Upper lobe of right lung (tissue), 1 donor: ENCODE results near the gene ALDH5A1. TPM values are rescaled to one million over a fixed set of nuclear protein-coding genes. Genes with fewer than 3 reads are reported as not detected.

ENCODE experiments used
- ATAC-seq: fragments of 200-7000 bp; cut with Tn5 transposase; one replicate; pipeline ENCODE4 v1.9.1; 2020; ENCODE audit warnings: mild to moderate bottlenecking, moderate library complexity
- DNase-seq: peaks from one replicate; pipeline ENCODE4 v3.0.0-alpha.2; 2020
- H3K27ac ChIP-seq: fragments of 200-600 bp; one replicate; pipeline ENCODE4 v1.8.0; 2022
- H3K27me3 ChIP-seq: fragments of 200-600 bp; one replicate; pipeline ENCODE4 v1.8.0; 2022; ENCODE audit warnings: mild to moderate bottlenecking
- H3K36me3 ChIP-seq: fragments of 200-600 bp; one replicate; pipeline ENCODE4 v1.8.0; 2022
- H3K4me1 ChIP-seq: fragments of 200-600 bp; one replicate; pipeline ENCODE4 v1.8.0; 2022
- H3K4me3 ChIP-seq: fragments of 200-600 bp; one replicate; pipeline ENCODE4 v1.8.0; 2022; ENCODE audit warnings: mild to moderate bottlenecking
- H3K9me3 ChIP-seq: fragments of 200-600 bp; one replicate; pipeline ENCODE4 v1.8.0; 2022
- intact Hi-C: fragments of 100-400 bp; cut with DNase I; formaldehyde crosslinking; loops from one replicate; pipeline ENCODE4 v1.11.0; 2022
- total RNA-seq: library from RNA; stranded (reverse); fragmentation: NEBNext Ultra II Directional; extraction: Animal tissue kit (Norgen Biotek cat#: 25700); gene quantifications from one replicate; pipeline ENCODE4 v1.2.1, GENCODE V29; 2021
- TF ChIP-seq, protein P1 (sequence below): fragments of 200-600 bp; IDR thresholded peaks from one replicate; pipeline ENCODE4 v1.8.0; 2022; ENCODE audit warnings: antibody characterized with exemption
- donor health status: DM: no; HTN: yes; CAD: no; lungs with severe emphysema.

The ALDH5A1 gene
- total RNA-seq, 1 donor from 2014 or later = 15.5 TPM

GRCh38 chr6:24574809-24575208 is 80.0 kb downstream of the ALDH5A1 start:
- no peaks in the 10 kb centered on the region for H3K4me1 ChIP-seq
- no peak overlapping the region for H3K4me3 ChIP-seq
- TF ChIP-seq, protein P1, sequence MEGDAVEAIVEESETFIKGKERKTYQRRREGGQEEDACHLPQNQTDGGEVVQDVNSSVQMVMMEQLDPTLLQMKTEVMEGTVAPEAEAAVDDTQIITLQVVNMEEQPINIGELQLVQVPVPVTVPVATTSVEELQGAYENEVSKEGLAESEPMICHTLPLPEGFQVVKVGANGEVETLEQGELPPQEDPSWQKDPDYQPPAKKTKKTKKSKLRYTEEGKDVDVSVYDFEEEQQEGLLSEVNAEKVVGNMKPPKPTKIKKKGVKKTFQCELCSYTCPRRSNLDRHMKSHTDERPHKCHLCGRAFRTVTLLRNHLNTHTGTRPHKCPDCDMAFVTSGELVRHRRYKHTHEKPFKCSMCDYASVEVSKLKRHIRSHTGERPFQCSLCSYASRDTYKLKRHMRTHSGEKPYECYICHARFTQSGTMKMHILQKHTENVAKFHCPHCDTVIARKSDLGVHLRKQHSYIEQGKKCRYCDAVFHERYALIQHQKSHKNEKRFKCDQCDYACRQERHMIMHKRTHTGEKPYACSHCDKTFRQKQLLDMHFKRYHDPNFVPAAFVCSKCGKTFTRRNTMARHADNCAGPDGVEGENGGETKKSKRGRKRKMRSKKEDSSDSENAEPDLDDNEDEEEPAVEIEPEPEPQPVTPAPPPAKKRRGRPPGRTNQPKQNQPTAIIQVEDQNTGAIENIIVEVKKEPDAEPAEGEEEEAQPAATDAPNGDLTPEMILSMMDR = no peak
- no peak for DNase-seq
- no peaks in the 10 kb centered on the region for H3K36me3 ChIP-seq
- peak; percentile 87 for ATAC-seq
- H3K27ac ChIP-seq = no peak overlapping the region
- no peaks in the 10 kb centered on the region for H3K27me3 ChIP-seq
- intact Hi-C loops = no loop called here
- no peaks in the 10 kb centered on the region for H3K9me3 ChIP-seq

DNA sequence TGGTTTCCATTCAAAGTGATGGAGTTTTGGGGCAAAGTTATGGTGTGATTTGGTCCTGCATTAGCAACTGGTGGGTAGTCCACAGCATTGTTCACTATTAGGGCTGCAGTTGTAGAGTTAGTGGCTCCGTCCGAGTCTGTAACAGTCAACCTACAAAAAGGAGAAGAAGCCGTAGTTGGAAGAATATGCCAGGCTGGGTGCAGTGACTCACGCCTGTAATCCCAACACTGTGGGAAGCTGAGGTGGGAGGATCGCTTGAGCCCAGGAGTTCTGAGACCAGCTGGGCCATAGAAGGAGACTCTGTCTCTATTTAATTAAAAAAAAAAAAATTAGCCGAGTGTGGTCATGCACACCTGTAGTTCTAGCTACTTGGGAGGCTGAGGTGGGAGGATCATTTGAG is 81.7 kb downstream of the ALDH5A1 start:
- Histone ChIP-seq H3K4me3 (no peak overlapping the region), H3K27me3 (no peaks in the 10 kb centered on the region), H3K27ac (no peak overlapping the region), H3K4me1 (no peaks in the 10 kb centered on the region), H3K9me3 (no peaks in the 10 kb centered on the region), H3K36me3 (no peaks in the 10 kb centered on the region)
- DNase-seq (no peak), ATAC-seq (no peak)
- TF ChIP-seq, protein P1 = no peak
- intact Hi-C loops = no loop called here

- H3K4me1 ChIP-seq = peaks cover 13% of the 10 kb centered on the region
- TF ChIP-seq, protein P1 = peak; percentile 85
- peak; percentile 73 for DNase-seq
- H3K9me3 ChIP-seq = no peaks in the 10 kb centered on the region
- peak; percentile 92 for ATAC-seq
- intact Hi-C loops = loop anchor here (5.0 kb wide), 1 partner anchor 121 kb away; no protein-coding TSS in a partner anchor
- H3K4me3 ChIP-seq = no peak overlapping the region
- no peak overlapping the region for H3K27ac ChIP-seq
- H3K27me3 ChIP-seq = no peaks in the 10 kb centered on the region
- H3K36me3 ChIP-seq = no peaks in the 10 kb centered on the region
These were observed 86.4 kb downstream of the ALDH5A1 start for GRCh38 chr6:24581084-24581669.

GRCh38 chr6:24583463-24584381 is 89.0 kb downstream of the ALDH5A1 start:
- ATAC-seq (peak; percentile 90), DNase-seq (peak; percentile 83)
- Histone ChIP-seq H3K4me3 (no peak overlapping the region), H3K9me3 (no peaks in the 10 kb centered on the region), H3K4me1 (peaks cover 13% of the 10 kb centered on the region), H3K27ac (no peak overlapping the region), H3K36me3 (no peaks in the 10 kb centered on the region), H3K27me3 (no peaks in the 10 kb centered on the region)
- intact Hi-C loops = loop anchor here (5.0 kb wide), 1 partner anchor 119 kb away; no protein-coding TSS in a partner anchor
- TF ChIP-seq, protein P1 = peak; percentile 89

GRCh38 chr6:24584382-24584720 is 89.6 kb downstream of the ALDH5A1 start:
- H3K4me1 ChIP-seq = peaks cover 13% of the 10 kb centered on the region
- DNase-seq (no peak), ATAC-seq (no peak)
- H3K27me3 ChIP-seq = no peaks in the 10 kb centered on the region
- H3K9me3 ChIP-seq = no peaks in the 10 kb centered on the region
- TF ChIP-seq, protein P1 = no peak
- H3K36me3 ChIP-seq = no peaks in the 10 kb centered on the region
- intact Hi-C loops = loop anchor here (5.0 kb wide), 1 partner anchor 118 kb away; no protein-coding TSS in a partner anchor
- no peak overlapping the region for H3K27ac ChIP-seq
- no peak overlapping the region for H3K4me3 ChIP-seq

Other genes starting within 250 kb of the ALDH5A1 start
- gene DCDC2, start 136.9 kb upstream of the ALDH5A1 start, total RNA-seq = 5.3 TPM
- 21.3 TPM for gene MRS2, start 92.0 kb upstream of the ALDH5A1 start, total RNA-seq
- 3.1 TPM for gene GPLD1, start 5.4 kb upstream of the ALDH5A1 start, total RNA-seq
- 1.1 TPM for gene KIAA0319, start 151.2 kb downstream of the ALDH5A1 start, total RNA-seq
- gene TDP2, start 171.9 kb downstream of the ALDH5A1 start, total RNA-seq = 42.3 TPM
- gene ACOT13, start 172.1 kb downstream of the ALDH5A1 start, total RNA-seq = 28.1 TPM
- 120 TPM for gene C6orf62, start 224.2 kb downstream of the ALDH5A1 start, total RNA-seq